ENCODE results near the gene IFIT3.

- TF ChIP-seq CTCF (IDR thresholded peaks at IDR 0.05) (no peak), POLR2A (IDR thresholded peaks at IDR 0.05) (peak in 1 of 3 donors; percentile 5)
Observed at GRCh38 chr10:89302625-89303024, 25.2 kb upstream of the IFIT3 start.

All from body of pancreas (tissue), 4 donors.